ENCODE measurements around the gene UBE2H.

UBE2H gene

GRCh38 chr7:129821476-129821875, 131.3 kb downstream of the UBE2H start:
- TF ChIP-seq CTCF (IDR thresholded peaks at IDR 0.05; ENCODE audit: insufficient read depth, low read depth, low read length, missing control alignments), result no peak
- no peak for DNase-seq (ENCODE audit: low read depth)
- no peak overlapping the region for H3K4me3 ChIP-seq (ENCODE audit: low read depth, low read length)

GRCh38 chr7:129816742-129817141, 136.0 kb downstream of the UBE2H start:
- no peak overlapping the region for H3K4me3 ChIP-seq (ENCODE audit: low read depth, low read length)
- DNase-seq (ENCODE audit: low read depth), result no peak
- no peak for TF ChIP-seq CTCF (IDR thresholded peaks at IDR 0.05; ENCODE audit: insufficient read depth, low read depth, low read length, missing control alignments)

- H3K4me3 ChIP-seq (ENCODE audit: low read depth, low read length), result no peak overlapping the region
- no peak for TF ChIP-seq CTCF (IDR thresholded peaks at IDR 0.05; ENCODE audit: insufficient read depth, low read depth, low read length, missing control alignments)
- DNase-seq (ENCODE audit: low read depth), result no peak
Observed at GRCh38 chr7:129807863-129808262, 144.9 kb downstream of the UBE2H start.

- no peak for TF ChIP-seq CTCF (IDR thresholded peaks at IDR 0.05; ENCODE audit: insufficient read depth, low read depth, low read length, missing control alignments)
- no peak overlapping the region for H3K4me3 ChIP-seq (ENCODE audit: low read depth, low read length)
- no peak for DNase-seq (ENCODE audit: low read depth)
Observed at GRCh38 chr7:129804890-129805719, 147.7 kb downstream of the UBE2H start.

- DNase-seq (ENCODE audit: low read depth), result no peak
- H3K4me3 ChIP-seq (ENCODE audit: low read depth, low read length), result no peak overlapping the region
- TF ChIP-seq CTCF (IDR thresholded peaks at IDR 0.05; ENCODE audit: insufficient read depth, low read depth, low read length, missing control alignments), result no peak
Observed at GRCh38 chr7:129804111-129804889, 148.5 kb downstream of the UBE2H start.

GRCh38 chr7:129803546-129804081, 149.1 kb downstream of the UBE2H start:
- no peak overlapping the region for H3K4me3 ChIP-seq (ENCODE audit: low read depth, low read length)
- TF ChIP-seq CTCF (IDR thresholded peaks at IDR 0.05; ENCODE audit: insufficient read depth, low read depth, low read length, missing control alignments), result no peak
- no peak for DNase-seq (ENCODE audit: low read depth)
